Measurements from ENCODE around the gene SENP6.
"Not testable (repeated sequence)": the region's sequence is repeated elsewhere in the genome, so short reads cannot be mapped to it uniquely, and the experiment has no call there.

SENP6 gene

DNA sequence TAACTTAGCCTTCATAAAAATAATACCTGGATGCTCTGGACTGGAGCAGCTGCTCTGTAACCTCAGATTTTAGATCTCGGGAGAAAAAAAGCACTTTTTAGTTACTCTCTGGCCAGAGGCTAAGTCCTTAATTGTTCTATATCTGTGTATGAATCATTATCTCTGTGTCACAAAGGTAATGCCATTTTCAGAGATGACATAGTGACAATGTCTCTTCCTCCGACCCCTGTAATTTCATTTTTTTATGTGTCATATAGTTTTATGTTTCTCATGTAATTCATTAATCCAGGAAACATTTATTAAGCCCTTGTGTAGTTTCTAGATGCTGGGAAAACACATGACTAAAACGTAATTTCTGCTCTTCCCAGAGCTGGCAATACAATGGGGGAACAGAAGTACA is 55.6 kb downstream of the SENP6 start:
- DNase-seq, result no peak

GRCh38 chr6:75666592-75666991 is 64.9 kb downstream of the SENP6 start:
- no peak for DNase-seq

GRCh38 chr6:75673884-75674283 is 72.2 kb downstream of the SENP6 start:
- DNase-seq, result no peak

DNA sequence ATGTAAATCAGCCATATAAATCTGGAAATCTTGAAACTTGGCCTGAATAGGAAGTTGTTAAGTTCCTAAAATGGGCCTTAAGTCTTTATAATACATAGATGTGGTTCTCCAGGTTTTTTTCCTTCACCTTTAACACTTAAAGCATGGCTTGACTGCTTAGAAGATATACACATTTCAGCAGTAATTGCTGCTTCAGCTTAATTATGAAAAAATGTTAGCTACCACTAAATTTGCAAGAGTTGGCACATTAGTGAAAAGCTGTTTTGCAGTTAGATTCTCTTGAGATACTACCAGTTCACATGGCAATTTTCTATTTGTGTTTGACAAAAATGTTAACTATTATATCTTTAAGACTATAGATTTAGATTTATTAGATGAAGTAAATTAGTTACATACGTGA is 74.7 kb downstream of the SENP6 start:
- no peak for DNase-seq

GRCh38 chr6:75682548-75682947 is 80.9 kb downstream of the SENP6 start:
- DNase-seq, result not testable (repeated sequence)

- not testable (repeated sequence) for DNase-seq
Observed at GRCh38 chr6:75683005-75683404, 81.3 kb downstream of the SENP6 start.

DNA sequence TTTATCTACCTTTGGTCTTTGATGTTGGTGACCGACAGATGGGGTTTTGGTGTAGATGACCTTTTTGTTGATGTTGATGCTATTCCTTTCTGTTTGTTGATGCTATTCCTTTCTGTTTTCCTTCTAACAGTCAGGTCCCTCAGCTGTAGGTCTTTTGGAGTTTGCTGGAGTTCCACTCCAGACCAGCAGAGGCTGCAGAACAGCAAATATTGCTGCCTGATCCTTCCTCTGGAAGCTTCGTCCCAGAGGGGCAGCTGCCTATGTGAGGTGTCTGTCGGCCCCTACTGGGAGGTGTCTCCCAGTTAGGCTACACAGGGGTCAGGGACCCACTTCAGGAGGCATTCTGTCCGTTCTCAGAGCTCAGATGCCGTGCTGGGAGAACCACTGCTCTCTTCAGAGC is 85.9 kb downstream of the SENP6 start:
- DNase-seq, result not testable (repeated sequence)

GRCh38 chr6:75687937-75688336 is 86.3 kb downstream of the SENP6 start:
- DNase-seq, result not testable (repeated sequence)

DNA sequence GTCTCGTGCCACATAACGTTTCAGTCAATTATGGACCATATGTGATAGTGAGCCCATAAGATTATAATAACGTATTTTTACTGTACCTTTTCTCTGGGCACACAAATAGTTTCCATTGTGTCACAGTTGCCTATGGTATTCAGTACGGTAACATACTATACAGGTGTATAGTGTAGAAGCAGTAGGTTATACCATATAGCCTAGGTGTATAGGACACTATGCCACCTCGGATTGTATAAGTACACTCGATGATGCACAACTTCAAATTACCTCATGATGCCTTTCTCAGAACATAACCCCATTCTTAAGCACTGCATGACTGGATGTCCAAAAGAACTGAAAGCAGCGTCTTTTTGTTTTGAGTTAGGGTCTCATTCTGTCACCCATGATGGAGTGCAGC is 87.9 kb downstream of the SENP6 start:
- no peak for DNase-seq

DNA sequence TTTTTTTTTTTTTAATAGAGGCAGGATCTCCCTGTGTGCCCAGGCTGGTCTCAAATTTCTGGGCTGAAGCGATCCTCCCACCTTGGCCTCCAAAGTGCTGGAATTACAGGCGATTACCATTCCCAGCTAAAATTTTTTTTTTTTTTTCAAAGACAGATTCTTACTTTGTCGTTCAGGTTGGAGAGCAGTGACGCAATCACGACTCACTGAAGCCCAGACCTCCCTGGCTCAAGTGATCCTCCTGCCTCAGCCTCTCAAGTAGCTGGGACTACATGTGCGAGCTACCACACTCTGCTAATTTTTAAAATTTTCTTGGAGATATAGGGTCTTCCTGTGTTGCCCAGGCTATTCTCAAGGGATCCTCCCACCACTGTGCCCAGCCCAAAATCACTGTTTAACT is 89.3 kb downstream of the SENP6 start:
- DNase-seq, result no peak

DNA sequence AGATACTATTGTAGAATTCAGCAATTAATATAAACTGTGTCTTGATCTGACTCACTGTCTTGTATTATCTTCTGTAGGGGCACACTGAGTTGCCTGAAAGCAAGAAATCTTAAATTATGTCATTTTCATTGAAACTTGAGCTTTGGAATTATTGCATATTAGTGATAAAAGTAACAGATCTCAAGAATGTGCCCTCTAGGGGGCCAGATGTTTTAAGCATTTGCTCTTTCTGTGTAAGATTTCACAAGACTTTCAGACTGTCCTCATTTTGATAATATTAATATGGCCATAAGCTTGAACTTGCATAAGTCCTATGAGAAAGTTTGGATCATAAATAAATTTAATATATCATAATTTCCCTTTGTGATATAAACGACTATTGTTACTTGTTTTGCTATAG is 91.9 kb downstream of the SENP6 start:
- no peak for DNase-seq

- DNase-seq, result no peak
Observed at GRCh38 chr6:75694406-75694805, 92.7 kb downstream of the SENP6 start.

DNA sequence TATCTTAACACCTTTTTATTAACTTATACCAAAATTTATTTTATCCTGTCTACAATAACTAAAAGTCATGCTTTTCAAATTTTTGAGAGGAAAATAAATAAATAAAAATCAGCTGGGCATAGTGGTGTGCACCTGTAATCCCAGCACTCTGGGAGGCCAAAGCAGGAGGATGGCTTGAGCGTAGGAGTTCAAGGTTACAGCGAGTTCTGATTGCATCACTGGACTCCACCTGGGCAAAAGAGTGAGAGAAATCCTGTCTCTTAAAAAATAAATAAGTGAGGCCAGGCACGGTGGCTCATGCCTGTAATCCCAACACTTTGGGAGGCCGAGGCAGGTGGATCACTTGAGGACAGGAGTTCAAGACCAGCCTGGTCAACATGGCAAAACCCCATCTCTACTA is 106.7 kb downstream of the SENP6 start:
- DNase-seq, result not testable (repeated sequence)

- DNase-seq, result no peak
Observed at GRCh38 chr6:75711173-75711572, 109.5 kb downstream of the SENP6 start.

- DNase-seq, result no peak
Observed at GRCh38 chr6:75719133-75719532, 117.5 kb downstream of the SENP6 start.

DNA sequence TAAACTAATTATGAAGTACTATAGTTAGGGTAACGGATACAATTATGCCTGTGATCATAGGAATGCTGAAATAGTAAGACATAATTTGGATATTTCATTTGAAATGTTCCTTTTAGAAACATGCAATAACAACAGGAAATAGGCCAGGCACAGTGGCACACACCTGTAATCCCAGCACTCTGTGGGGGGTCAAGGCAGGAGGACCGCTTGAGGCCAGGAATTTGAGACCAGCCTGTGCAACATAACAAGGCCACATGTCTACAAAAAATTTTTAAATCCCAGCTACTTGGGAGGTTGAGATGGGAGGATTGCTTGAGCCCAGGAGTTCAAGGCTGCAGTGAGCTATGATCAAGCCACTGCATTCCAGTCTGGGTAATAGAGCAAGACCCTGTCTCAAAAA is 121.7 kb downstream of the SENP6 start:
- DNase-seq, result no peak

DNA sequence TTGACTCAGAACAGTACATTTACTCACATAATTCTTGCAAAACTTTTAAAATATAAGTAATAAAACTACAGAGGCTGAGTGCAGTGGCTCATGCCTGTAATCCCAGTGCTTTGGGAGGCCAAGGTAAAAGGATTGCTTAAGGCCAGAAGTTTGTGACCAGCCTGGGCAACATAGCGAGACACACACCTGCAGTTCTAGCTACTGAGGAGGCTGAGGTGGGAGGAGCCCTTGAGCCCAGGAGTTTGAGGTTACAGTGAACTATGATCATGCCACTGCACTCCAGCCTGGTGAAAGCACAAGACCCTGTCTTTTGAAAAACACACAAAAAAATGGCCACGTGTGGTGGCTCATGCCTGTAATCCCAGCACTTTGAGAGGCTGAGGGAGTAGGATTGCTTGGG is 125.5 kb downstream of the SENP6 start:
- no peak for DNase-seq

GRCh38 chr6:75731029-75731428 is 129.3 kb downstream of the SENP6 start:
- DNase-seq, result not testable (repeated sequence)

DNA sequence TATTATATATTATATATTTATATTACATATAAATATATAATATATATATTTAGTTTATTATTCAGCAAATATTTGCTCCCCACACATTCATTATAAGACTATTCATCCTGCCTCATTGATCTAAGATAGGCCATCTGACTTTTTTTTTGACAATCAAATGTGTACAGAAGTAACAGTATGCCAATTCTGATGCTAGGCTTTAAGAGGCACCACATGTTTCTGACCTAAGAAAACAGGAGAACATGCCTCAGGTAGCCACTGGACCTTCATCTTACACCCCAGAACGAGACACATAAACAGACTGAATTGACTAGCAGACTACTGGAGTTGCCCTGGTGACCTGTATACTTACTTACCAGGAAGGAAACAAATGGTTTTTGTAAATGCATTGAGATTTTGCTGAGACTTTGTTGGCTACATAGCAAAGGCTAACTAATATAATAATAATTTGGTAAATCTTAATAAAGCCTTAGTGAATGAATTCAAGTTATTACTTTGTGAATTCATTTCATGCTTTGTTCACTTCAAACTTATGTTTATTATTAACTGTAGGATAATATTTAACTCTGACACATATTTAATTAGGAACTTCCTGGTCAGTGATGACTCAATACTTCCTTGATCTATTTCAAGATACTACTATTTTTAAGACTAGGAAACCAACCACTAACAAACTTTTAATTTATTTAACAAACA is 134.0 kb downstream of the SENP6 start:
- DNase-seq, result no peak

- DNase-seq, result no peak
Observed at GRCh38 chr6:75743971-75744370, 142.3 kb downstream of the SENP6 start.

- DNase-seq, result no peak
Observed at GRCh38 chr6:75745404-75745803, 143.7 kb downstream of the SENP6 start.

- no peak for DNase-seq
Observed at GRCh38 chr6:75746221-75746620, 144.5 kb downstream of the SENP6 start.

- no peak for DNase-seq
Observed at GRCh38 chr6:75747152-75747992, 145.7 kb downstream of the SENP6 start.

- DNase-seq, result no peak
Observed at GRCh38 chr6:75748003-75748742, 146.5 kb downstream of the SENP6 start.
